K562 treated with DMSO at 1 percent for 24 hours (cell line): ENCODE data around the gene PERM1. TPM values are rescaled to one million over a fixed set of nuclear protein-coding genes. Genes with fewer than 3 reads are reported as not detected.

Source experiments
- total RNA-seq: library from RNA; unstranded; fragments of 300-600 nt; gene quantifications from 2 replicates; pipeline ENCODE4 v1.2.3, GENCODE V29; 2022; ENCODE audit warnings: low read depth; ENCODE audit not compliant: insufficient read depth

PERM1 gene, protein sequence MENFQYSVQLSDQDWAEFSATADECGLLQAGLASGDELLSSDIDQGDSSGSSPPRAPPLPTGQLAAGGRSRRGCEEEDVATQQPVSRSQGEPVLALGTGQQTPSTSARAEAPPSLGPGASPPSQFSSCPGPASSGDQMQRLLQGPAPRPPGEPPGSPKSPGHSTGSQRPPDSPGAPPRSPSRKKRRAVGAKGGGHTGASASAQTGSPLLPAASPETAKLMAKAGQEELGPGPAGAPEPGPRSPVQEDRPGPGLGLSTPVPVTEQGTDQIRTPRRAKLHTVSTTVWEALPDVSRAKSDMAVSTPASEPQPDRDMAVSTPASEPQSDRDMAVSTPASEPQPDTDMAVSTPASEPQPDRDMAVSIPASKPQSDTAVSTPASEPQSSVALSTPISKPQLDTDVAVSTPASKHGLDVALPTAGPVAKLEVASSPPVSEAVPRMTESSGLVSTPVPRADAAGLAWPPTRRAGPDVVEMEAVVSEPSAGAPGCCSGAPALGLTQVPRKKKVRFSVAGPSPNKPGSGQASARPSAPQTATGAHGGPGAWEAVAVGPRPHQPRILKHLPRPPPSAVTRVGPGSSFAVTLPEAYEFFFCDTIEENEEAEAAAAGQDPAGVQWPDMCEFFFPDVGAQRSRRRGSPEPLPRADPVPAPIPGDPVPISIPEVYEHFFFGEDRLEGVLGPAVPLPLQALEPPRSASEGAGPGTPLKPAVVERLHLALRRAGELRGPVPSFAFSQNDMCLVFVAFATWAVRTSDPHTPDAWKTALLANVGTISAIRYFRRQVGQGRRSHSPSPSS
- total RNA-seq = 0.34 TPM in 1 of 2 replicates, not detected in the other

DNA sequence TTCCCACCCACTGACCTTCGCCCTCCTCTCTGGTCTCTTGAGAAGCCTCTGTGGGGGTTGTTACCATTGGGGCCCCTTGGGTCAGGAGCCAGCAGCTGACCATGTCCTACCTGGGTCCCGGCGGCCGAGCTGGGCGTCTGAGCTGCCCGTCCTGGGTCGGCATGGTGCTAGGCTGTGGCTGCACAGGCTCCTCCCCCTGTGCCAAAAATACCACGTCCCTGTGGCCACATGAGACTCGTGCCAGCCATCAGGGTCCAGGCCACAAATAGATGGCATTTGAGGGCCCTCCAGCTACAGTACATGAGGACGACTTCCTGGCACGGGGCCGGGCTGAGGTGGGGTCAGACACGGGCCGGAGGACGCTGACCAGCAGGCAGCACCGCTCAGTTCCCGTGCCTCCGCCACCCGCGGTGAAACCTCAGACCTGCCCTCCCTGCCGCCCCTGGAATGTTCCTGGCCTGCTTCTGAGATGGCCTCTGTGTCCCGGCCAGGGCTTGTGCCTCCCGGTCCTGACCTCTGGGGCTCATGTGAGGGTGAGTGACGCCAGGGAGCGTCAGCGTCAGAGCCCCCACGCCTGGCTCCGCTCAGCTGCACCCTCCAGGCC, at the start of gene PERM1:
TSS of gene PERM1 (minus strand) at position 139 of the 604 bp plus-strand sequence. CDS start 1,064 bp downstream, outside the sequence.

GRCh38 chr1:1020000-1020404, 38.1 kb upstream of the PERM1 start, which contains the start of gene AGRN:
Gene AGRN, plus strand, starts transcription at chr1:1020120. Its CDS starts 53 bp downstream, at chr1:1020173.

DNA sequence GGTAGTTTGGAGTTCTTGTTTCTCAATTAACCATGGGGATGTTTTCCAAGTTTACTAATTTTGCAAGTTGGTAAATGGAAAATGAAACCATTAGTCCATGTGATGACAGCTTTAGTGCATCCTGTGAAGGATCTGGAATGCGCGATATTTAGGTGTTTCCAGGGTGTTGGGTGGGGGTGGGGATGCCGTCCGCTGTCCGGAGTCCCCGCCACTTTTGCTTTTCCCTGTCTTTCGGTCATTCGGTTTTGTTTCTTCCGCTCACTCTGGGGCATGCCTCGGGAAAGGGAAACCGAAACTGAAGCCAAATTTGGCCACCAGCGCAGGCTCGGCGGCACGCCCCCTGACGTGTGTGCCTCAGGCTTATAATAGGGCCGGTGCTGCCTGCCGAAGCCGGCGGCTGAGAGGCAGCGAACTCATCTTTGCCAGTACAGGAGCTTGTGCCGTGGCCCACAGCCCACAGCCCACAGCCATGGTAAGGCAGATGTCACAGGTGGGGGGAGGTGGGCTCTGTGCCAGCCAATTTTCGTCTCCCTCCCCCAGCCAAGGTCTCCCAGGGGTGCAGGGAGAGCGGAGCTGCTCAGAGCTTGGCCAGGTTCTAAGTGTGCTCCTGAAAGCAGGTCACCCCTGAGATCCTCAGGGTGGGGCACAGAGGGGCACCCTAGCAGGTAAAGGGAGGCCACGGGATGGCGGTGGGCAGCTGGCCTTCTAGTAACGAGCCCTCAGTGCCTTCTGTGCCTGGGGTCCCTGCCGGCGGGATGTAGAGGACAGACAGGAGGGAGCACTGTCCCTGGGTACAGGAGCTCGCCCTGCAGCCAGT, 31.4 kb upstream of the PERM1 start, which contains the start of gene ISG15:
TSS of gene ISG15 (plus strand) at position 393 of the 817 bp plus-strand sequence. CDS start at position 470, 77 bp downstream.

DNA sequence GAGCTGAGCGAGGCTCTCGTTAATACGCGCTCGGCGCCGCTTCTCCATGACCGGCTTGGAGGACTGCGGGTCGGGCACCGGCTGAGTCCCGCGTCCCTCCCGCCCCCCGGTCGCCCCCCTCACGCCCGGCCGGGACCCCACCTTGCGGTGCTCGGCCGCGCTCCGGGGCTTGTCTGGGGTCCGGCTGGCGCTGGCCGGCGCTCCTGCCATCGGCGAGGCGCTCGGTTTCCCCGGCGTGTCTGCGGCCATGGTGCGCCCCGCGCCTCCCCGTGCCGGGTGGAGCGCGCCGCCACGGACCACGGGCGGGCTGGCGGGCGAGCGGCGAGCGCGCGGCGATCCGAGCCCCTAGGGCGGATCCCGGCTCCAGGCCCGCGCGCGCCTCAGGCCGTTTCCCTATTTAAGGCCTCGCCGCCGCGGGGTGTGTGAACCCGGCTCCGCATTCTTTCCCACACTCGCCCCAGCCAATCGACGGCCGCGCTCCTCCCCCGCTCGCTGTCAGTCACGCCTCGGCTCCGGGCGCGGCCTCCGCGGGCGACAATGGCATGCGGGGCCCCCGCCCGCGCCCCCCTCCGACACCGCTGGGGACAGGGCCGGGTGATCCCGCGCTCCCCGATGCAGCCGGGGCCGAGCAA, 17.9 kb upstream of the PERM1 start, which contains the start of gene HES4:
TSS of gene HES4 (minus strand) at position 373 of the 632 bp plus-strand sequence. CDS start at position 249, 124 bp downstream.

GRCh38 chr1:966135-966703, 15.7 kb downstream of the PERM1 start, which contains the start of gene PLEKHN1:
Gene PLEKHN1, plus strand, starts transcription at chr1:966482. Its CDS starts 50 bp downstream, at chr1:966532.

GRCh38 chr1:960363-961131, 21.3 kb downstream of the PERM1 start, which contains the start of gene KLHL17:
Gene KLHL17, plus strand, starts transcription at chr1:960584. Its CDS starts 110 bp downstream, at chr1:960694.

GRCh38 chr1:958823-959730, 22.8 kb downstream of the PERM1 start, which contains the start of gene NOC2L:
Gene NOC2L, minus strand, starts transcription at chr1:959256. Its CDS starts 16 bp downstream, at chr1:959240.

Other genes starting within 250 kb of the PERM1 start
- 20.5 and 21.7 TPM in 2 replicates for gene SAMD11, start 58.2 kb downstream of the PERM1 start, total RNA-seq
- gene NOC2L, start 22.8 kb downstream of the PERM1 start, total RNA-seq = 177 and 179 TPM in 2 replicates
- gene KLHL17, start 21.5 kb downstream of the PERM1 start, total RNA-seq = 15.8 and 20.6 TPM in 2 replicates
- 0.25 and 0.73 TPM in 2 replicates for gene PLEKHN1, start 15.6 kb downstream of the PERM1 start, total RNA-seq
- gene HES4, start 18.0 kb upstream of the PERM1 start, total RNA-seq = 27.9 and 28.9 TPM in 2 replicates
- 110 and 141 TPM in 2 replicates for gene ISG15, start 31.4 kb upstream of the PERM1 start, total RNA-seq
- 83.0 and 97.6 TPM in 2 replicates for gene AGRN, start 38.0 kb upstream of the PERM1 start, total RNA-seq
- gene RNF223, start 92.2 kb upstream of the PERM1 start, total RNA-seq = not detected in 2 replicates
- gene C1orf159, start 134.0 kb upstream of the PERM1 start, total RNA-seq = 20.6 and 26.3 TPM in 2 replicates
- not detected in 2 replicates for gene TTLL10, start 191.8 kb upstream of the PERM1 start, total RNA-seq
- not detected in 2 replicates for gene TNFRSF18, start 224.5 kb upstream of the PERM1 start, total RNA-seq
- 0.75 and 1.9 TPM in 2 replicates for gene TNFRSF4, start 232.1 kb upstream of the PERM1 start, total RNA-seq
- 276 and 297 TPM in 2 replicates for gene SDF4, start 249.9 kb upstream of the PERM1 start, total RNA-seq